GM11168 (cell line): Measurements from ENCODE around the gene DDX10.

Experiments
- in situ Hi-C: fragments of 300-500 bp; cut with MboI; formaldehyde crosslinking; loops from one replicate; pipeline ENCODE4 v1.12.0; 2022; ENCODE audit warnings: low sequenced_read_pairs; ENCODE audit not compliant: unreplicated experiment

DDX10 gene

GRCh38 chr11:108961095-108961494 is 296.2 kb downstream of the DDX10 start:
- in situ Hi-C loops: no loop called here

DNA sequence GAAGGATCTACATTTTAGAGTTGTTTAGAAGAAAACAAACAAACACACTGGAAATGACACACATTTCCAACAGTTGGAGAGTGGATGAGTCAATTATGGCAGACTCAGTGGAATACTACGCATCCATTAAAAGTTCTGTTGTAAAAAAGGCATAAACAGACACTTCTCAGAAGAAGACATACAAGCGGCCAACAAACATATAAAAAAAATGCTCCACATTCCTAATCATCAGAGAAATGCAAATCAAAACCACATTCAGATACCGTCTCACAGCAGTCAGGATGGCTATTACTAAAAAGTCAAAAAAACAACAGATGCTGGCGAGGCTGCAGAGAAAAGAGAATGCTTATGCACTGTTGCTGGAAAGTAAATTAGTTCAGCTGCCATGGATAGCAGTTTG is 298.2 kb downstream of the DDX10 start:
- in situ Hi-C loops: no loop called here

- in situ Hi-C loops: no loop called here
Measured at GRCh38 chr11:108965306-108966001, 300.6 kb downstream of the DDX10 start.

DNA sequence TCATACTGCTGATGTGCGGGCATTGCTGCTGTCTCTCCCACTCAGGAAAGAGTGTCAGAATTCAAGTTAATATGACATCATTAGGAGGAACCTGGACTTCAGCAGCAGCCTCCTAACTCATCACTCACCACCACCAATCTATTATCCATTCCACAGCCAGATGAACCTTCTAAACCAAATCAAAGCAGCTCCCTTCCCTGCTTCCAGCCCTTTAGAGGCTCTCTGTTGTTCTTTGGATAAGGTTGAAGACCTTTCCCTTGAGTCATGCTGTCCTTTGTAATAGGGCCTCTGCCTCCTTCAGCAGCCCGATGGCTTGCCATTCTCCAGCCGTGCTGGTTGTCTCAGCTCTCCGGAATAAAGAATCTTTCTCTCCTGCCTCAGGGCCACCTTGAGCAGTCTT is 301.3 kb downstream of the DDX10 start:
- in situ Hi-C loops: no loop called here

DNA sequence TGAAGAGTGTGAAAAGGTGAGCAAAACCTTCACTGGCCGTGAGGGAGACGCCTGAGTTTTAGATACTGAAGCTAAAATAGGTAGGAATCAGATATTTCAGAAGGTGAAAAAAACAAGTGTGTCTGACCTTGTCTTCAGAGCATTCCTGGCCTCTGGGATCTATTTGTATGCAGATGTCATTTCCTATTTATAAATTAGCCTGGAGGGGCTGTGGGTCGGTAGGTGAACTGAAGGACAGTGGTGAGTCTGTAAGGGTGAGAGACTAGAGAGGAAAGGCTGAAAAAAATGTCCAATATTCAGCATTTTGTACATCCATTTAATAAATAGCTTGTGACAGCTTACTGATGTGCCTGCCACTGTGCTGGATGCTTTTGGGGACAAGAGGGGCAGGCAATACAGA is 302.1 kb downstream of the DDX10 start:
- in situ Hi-C loops: no loop called here

- in situ Hi-C loops: no loop called here
Measured at GRCh38 chr11:108967571-108967970, 302.7 kb downstream of the DDX10 start.

GRCh38 chr11:108970221-108970991 is 305.5 kb downstream of the DDX10 start:
- in situ Hi-C loops: no loop called here

GRCh38 chr11:108973402-108974162 is 308.7 kb downstream of the DDX10 start:
- in situ Hi-C loops: no loop called here

GRCh38 chr11:108975026-108975425 is 310.2 kb downstream of the DDX10 start:
- in situ Hi-C loops: no loop called here

DNA sequence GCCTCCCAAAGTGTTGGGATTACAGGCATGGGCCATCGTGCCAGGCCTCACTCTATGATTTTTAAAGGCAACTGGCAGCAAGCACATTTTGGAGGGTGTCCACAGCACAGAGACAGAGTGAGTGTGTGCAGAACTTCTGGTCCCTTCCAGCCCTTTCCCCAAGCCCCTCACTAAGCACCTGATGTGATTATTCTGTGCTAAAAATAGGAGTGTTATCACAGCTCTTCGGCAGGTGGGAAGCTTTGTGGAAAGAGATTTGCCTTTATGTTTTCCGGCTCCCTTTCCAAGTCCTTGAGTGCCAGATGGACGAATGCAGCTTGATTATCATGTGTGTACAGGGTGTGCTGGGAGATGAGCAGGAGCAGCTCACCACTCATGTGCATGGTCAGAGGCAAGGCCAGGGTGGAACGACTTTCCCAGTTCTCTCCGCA is 310.8 kb downstream of the DDX10 start:
- in situ Hi-C loops: no loop called here

- in situ Hi-C loops: no loop called here
Measured at GRCh38 chr11:108983636-108984420, 319.0 kb downstream of the DDX10 start.

DNA sequence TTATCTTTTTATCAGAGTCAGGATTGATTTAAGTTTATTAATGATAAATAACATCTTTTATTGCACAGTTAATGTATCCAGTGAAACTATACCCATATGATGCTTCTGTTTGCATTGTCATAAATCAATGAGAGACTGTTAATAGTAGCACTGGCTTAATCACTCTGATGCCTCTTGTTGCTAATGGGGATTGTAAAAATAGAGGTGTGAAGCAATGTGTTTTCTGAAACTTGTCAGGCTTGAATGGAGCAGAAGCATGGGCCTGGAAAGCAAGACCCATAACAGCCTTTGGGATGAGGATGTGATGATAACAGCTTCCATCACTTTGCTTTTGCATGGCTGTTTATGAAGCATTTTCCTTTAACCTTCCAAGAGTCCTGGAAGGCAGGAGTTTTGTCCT is 319.7 kb downstream of the DDX10 start:
- in situ Hi-C loops: no loop called here

- in situ Hi-C loops: no loop called here
Measured at GRCh38 chr11:108985236-108985944, 320.5 kb downstream of the DDX10 start.

DNA sequence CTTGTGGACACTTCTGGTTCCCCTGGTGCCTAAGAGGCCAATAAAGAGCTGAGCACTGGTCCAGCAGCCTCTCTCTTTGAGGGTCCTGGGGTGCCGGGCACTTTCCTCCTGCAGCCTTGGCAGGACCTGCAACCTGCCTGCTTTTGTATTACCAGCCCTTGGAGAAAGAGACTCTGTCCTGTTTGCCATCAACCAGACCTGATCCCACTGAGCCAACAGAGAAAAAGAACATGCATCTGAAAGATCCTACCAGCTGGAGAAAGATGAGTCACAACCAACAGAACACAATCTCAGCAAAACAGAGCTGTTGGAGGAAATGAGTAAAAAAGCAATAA is 321.0 kb downstream of the DDX10 start:
- in situ Hi-C loops: no loop called here
